ENCODE measurements around the gene IL7R.

Gene IL7R, protein sequence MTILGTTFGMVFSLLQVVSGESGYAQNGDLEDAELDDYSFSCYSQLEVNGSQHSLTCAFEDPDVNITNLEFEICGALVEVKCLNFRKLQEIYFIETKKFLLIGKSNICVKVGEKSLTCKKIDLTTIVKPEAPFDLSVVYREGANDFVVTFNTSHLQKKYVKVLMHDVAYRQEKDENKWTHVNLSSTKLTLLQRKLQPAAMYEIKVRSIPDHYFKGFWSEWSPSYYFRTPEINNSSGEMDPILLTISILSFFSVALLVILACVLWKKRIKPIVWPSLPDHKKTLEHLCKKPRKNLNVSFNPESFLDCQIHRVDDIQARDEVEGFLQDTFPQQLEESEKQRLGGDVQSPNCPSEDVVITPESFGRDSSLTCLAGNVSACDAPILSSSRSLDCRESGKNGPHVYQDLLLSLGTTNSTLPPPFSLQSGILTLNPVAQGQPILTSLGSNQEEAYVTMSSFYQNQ

DNA sequence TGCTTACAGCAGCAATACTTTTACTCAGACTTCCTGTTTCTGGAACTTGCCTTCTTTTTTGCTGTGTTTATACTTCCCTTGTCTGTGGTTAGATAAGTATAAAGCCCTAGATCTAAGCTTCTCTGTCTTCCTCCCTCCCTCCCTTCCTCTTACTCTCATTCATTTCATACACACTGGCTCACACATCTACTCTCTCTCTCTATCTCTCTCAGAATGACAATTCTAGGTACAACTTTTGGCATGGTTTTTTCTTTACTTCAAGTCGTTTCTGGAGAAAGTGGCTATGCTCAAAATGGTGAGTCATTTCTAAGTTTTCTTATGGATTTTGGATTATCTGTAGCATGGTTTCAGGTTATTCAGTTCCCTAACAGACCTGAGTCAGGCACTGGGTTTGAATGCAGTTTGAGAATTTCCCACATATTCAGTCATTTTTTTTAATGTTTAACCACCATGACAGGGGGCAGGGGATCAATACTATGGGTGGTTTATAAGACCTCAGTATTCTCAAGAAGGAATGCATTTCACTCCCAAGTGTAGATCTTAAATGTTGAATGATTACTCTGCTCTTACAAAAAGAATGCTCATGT is at the start of gene IL7R:
IL7R (plus strand) TSS at position 127 of the 587 bp plus-strand sequence; CDS start at position 214, 87 bp downstream.
- DNase-seq (ENCODE audit: low read depth in 3 of 3, low spot score in 1 of 3), result no peak

DNA sequence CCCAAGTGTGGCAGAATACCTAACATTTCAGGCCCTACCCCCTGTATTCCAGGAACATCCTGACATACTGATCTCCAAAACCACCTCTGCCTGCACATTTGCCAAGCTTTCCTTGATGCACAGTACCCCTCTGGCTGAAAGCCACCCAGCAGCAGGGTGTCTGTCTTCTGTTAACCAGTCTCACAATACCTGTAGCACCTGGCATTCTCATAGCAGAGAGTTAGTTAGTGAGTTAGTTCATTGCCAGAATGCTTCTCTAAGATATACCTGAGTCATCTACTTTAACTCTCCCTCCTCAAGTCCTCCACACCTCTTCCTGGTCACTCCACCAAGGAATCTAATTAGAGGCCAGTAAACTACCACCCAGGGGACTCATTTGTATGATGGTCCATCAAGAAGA is 46.1 kb upstream of the IL7R start:
- DNase-seq (ENCODE audit: low read depth in 3 of 3, low spot score in 1 of 3), result no peak

DNA sequence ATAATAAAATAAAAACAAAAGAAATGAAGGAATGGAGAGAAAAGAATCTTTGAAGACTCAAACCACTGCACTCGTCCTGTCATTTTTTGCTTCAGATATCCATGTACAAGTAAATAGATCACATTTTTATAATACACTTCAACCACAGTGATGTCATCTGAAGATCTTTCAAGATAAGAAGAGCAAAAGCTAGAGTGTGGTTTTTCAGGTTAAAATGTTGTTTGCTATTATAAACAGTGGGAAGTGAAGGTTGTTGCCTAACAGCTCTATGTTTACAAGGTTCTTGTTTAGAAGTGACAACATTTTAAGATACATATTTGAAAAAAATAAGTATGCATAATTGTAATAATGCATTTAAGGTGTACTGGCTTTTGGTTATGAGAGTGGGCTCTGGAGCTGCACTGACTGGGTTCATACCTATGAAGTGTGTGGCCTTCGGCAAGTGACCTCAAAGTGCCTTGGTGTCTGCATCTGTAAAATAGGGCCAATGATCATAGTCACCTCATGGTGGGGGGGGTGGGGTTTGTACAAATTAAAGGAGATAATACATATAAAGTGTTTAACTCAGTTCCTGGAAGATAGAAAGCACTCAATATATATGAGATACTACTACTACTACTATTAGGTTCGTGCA is 45.5 kb upstream of the IL7R start:
- no peak for DNase-seq (ENCODE audit: low read depth in 3 of 3, low spot score in 1 of 3)

DNA sequence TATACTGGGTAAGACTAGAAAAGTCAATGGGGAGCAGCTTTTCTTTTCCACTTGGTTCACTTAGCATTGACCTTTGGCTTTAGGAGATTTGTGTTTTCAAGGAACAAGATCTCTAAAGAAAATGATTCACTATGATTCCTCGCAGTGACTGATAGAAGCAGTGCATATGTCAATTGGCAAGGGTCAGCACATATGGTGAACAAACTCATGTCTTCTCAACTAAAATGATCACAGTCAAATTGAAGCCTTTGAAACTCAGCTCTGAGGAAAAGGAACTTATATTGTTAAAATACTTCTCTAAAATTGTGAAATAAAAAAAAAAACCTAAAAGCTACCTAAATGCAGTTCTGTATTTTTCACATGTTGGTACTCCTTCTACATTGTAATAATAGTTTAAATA is 43.2 kb upstream of the IL7R start:
- DNase-seq (ENCODE audit: low read depth in 3 of 3, low spot score in 1 of 3), result no peak

DNA sequence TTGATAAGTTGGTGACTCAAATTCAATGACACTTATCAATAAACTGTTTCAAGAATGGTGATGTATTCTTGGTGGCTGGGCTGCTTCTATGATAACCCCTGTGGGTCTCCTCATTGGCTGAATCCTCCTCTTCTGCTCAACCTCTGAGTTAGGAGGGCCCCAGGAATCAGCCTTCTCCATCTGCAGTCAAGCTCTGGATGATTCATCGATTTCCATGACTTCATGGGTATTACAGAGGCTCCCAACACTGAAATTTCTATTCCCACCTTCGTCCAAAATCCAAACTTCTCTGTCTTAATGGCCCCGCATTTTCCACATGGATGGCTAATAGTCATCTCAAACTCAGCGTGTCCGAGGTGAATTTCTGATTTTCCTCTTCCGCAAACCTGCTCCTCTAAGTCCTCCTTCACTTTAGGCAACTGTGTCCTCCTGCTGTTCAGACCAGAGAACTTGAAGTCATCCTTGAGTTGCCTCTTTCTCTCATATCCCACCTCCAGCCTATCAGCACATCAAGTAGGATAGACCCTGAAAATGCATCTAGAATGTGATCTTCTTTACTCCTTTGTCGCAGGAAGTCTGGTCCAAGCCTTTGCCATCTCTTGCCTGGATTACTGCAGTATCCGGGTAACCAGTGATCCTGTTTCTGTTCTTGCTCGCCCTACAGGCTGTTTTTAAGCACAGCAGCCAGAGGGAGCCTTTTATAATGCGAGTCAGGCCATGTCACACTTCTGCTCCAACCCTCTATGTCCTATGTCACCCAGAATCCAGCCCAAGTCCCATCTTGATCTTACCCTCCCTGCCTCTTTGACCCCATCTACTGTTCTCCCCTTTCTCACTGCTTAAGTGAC is 41.4 kb upstream of the IL7R start:
- DNase-seq (ENCODE audit: low read depth in 3 of 3, low spot score in 1 of 3), result no peak

DNA sequence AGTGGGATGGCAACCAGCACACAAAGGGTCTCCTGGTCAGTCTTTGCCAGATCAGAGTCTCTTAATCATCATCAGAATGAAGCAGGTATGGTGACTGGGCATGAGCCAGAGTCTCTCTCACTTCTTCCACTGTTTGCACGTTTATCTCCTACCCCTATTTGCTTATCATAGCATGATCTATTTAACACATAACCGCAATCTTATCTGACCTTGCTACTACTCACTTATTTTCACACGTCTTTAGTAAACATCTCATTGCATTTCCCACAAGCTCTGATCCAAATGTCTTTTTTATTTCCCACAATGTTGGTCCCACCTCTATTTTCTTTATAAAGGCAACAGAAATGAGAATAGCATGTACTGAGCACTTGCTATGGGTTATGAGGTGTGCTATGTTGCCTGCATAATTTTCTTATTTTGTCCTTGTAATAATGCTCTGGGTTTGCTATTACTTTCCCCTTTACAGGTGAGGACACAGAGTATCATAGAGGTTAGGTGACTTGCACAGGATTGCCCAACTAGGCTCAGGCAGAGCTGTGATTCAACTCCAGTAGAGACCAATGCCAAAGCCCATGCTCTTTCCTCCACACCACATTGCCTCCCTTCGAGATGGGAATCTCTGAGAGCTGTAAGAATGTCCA is 39.7 kb upstream of the IL7R start:
- DNase-seq (ENCODE audit: low read depth in 3 of 3, low spot score in 1 of 3), result no peak

DNA sequence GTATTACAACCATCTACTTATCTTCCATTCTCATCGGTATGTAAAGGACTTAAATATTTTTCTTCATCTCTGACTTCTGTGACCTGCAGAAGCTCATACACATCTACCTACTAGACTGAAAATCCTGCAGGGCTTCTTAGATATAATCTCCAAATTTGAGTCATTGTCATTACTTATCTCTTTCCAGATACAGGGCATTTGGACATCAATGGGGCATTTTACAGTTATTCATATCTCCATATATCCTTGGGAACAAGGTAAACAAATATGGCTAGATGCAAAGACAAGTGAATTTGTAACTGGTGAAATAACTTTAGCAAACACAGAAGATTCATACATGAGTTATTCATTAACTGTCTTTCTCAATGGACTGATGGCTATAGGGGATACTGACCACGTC is 37.7 kb upstream of the IL7R start:
- DNase-seq (ENCODE audit: low read depth in 3 of 3, low spot score in 1 of 3), result no peak

DNA sequence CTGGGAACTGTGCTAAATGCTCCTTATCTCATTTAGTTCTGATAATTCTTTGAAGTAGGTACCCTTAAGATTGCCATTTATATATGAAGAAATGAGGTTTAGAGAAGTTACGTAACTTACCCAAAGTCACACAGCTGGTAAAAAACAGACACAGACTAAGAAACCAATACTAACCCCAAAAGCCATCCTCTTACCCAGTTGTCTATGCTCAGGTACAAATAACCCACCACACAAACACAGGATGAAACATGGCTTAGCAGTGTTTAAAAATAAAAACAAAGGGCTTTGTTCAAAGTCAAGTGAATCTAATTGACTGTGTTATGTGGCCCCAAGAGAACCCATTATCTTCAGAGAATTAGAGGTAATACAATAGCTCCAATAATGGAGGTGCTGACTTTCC is 37.0 kb upstream of the IL7R start:
- DNase-seq (ENCODE audit: low read depth in 3 of 3, low spot score in 1 of 3), result no peak

DNA sequence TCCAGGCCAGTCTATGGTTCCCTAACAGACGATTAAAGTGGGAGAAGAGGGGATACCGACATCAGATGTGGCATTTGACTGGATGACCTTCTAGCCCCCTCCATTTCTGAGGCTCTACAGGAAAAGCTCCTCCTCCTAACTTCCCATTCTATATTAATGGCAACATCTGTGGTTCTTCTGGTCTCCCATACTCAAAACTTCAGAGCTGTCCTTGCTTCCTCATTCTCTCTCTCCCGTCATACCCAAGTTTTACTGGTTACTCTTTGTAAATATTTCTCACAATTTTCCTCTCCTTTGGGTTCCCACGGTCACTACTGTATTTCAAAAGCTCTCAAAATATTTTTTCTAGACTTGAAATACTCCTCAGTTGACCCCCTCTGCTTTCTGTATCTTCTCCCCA is 36.0 kb upstream of the IL7R start:
- no peak for DNase-seq (ENCODE audit: low read depth in 3 of 3, low spot score in 1 of 3)

DNA sequence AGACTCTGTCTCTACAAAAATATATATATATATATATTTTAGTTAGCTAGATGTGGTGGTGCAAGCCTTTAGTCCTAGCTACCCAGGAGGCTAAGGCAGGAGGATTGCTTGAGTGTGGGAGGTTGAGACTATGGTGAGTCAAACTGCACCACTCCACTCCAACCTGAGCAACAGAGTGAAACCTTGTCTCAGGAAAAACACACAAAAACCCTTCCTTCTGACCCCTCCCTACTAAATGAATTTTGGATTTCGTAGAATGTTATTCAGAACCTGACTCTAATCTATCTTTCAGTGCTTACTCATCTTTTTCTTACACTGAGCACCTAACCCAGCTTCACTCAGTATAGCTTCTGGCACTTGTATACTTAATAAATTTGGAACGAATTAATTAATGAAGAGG is 35.2 kb upstream of the IL7R start:
- no peak for DNase-seq (ENCODE audit: low read depth in 3 of 3, low spot score in 1 of 3)

DNA sequence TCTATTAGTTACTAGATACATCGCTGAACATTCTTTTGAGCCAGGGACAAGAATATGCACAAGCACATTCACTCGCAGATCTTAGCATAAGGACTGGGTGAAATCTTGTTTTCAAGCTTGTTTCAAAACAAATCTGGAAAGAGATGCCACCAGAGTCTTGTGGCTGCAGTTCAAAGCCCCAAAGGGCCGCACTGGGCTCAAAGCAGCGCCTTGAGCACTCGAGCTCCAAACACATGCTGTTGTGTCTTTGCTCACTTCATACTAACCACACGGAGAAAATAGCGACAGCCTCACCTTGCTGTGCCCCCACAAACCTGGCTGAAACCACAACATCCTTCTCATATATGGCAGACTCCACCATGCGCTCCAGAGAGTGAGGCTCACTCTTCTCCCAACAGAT is 34.2 kb upstream of the IL7R start:
- DNase-seq (ENCODE audit: low read depth in 3 of 3, low spot score in 1 of 3), result peak in 1 of 3 donors; percentile 26

DNA sequence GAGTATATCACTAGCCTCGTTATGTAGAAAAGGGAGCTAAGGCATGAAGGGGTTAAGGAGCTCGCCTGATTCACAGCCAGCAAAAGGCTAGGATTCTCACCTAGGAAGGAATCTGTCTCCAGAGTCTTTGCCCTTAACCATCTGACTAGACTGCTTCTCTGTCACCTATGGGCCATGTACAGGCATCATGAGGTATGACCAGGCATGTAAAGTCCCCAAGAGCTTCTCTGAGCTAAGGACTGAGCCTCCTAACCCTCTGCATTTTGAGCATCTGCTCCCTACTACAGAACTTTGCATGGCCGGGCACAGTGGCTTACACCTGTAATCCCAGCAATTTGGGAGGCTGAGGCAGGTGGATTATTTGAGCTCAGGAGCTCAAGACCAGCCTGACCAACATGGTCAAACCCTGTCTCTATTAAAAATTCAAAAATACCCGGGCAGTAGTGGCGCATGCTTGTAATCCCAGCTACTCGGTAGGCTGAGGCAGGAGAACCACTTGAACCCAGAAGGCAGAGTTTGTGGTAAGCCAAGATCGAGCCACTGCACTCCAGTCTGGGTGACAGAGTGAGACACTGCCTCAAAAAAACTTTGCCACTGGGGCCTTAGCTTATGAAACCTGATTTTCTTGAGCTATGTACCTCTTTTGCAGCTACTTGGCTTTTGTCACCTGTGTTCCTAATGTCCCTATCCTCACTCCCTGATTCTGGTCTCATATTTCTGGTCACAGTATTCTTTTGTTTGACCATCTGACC is 33.2 kb upstream of the IL7R start:
- DNase-seq (ENCODE audit: low read depth in 3 of 3, low spot score in 1 of 3), result no peak

DNA sequence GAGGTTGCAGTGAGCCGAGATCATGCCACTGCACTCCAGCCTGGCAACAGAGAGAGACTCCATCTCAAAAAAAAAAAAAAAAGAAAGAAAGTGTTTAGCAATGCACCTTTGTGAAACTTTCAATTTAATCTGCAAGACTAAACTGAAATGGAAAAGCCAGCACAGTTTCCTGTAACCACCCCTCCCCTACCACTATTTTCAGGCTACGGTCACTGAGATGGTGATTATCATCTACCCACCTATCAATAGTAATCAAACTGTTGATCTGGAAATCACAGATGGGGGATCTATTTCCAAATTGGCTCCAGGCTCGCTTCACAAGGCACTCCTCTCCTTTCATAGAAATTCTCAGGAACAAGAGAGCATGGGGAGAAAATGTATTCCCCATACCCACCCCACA is 30.6 kb upstream of the IL7R start:
- DNase-seq (ENCODE audit: low read depth in 3 of 3, low spot score in 1 of 3), result no peak

DNA sequence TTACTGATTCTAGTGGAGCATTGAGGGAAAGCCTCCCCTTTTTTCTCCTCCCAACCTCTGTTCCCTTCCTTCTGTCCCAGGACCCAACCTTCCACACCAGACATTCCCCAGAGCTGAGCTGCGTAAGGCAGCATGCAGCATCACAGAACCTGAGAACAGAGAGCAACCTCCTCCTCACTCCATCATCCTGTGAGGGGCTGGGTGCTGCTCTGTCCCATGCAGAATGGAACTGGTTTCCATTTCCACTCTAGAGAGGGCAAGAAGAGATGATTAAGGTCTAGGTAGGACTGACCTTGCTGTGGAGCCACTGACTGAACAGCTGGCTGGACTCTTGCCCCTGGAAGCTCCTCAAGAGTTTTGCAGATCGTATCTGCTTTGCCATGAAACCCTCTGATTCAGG is 30.1 kb upstream of the IL7R start:
- DNase-seq (ENCODE audit: low read depth in 3 of 3, low spot score in 1 of 3), result no peak

DNA sequence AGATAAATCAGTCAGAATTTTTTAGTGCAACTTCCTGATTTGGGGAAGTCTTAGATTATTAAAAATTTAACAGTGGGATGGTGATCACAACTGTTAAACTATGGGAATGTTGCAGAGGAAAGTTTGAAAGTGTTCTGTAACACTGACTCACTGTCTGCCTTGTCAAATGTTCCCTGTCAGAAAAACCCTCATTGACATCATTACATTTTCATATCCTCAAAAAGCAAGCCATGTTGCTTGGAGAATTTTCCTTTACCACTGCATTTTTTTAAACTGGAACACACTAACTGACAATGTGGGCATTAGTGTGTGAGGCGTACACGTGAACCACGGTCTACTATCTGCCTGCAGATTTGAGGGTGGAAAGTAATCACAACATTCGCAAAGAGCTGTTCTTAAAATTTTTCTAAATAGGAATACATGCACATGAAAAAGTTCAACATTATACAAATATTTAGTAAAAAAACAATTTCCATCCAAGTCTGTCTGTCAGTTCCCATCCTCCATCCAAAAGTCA is 28.6 kb upstream of the IL7R start:
- no peak for DNase-seq (ENCODE audit: low read depth in 3 of 3, low spot score in 1 of 3)

DNA sequence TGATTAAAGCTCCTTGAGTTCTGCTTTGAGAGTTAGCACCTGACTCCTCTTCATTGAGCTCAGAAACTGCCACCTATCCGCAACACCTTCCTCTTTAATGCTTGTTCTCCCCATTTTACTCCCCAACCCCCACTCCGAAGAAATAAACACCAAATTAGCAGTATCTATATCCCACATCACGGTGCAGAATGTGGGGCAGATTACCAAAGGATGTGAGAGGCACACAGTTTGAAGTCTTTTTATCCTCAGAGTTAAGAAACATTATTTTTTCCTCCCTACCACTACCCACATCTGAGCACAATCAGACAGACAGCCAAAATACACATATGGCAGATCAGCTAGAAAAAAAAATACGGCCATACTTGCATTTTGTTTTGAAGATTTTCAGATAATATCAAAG is 26.1 kb upstream of the IL7R start:
- no peak for DNase-seq (ENCODE audit: low read depth in 3 of 3, low spot score in 1 of 3)

DNA sequence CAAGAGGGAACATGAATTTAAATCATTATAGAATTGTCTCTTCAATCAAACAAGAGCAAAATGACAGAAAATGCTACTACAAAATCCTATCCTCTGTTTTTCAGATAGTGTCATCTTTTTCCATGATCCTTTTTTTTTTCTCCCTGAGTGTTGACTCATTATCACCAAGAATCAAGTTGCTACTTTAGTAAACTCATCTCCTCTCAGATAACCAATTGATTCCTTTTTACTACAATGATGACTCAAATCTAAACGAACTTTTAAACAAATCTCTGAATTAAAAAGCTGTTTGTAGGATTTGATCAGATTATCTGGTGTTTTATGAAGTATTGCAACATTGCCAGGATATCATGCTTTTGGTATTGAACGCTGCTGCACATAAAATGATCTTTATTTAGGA is 23.9 kb upstream of the IL7R start:
- no peak for DNase-seq (ENCODE audit: low read depth in 3 of 3, low spot score in 1 of 3)

DNA sequence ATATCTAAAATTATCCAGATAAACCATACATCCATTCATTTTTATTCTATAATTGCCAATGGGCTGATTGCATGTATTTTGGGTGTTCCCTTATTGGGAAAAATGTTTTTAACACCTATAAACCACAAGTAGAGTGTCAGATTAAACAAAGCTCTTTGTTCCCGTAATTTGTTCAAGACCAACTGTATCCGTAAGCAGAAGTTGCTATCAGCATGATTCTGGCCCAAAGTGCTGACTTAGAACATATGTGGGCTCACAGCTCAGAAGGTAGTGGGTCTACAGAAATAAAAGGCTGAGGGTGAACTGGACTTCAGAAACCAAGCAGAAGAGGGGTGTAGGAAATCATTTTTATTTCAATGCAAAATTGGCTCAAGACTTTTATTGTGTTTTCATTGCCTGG is 23.5 kb upstream of the IL7R start:
- DNase-seq (ENCODE audit: low read depth in 3 of 3, low spot score in 1 of 3), result no peak

DNA sequence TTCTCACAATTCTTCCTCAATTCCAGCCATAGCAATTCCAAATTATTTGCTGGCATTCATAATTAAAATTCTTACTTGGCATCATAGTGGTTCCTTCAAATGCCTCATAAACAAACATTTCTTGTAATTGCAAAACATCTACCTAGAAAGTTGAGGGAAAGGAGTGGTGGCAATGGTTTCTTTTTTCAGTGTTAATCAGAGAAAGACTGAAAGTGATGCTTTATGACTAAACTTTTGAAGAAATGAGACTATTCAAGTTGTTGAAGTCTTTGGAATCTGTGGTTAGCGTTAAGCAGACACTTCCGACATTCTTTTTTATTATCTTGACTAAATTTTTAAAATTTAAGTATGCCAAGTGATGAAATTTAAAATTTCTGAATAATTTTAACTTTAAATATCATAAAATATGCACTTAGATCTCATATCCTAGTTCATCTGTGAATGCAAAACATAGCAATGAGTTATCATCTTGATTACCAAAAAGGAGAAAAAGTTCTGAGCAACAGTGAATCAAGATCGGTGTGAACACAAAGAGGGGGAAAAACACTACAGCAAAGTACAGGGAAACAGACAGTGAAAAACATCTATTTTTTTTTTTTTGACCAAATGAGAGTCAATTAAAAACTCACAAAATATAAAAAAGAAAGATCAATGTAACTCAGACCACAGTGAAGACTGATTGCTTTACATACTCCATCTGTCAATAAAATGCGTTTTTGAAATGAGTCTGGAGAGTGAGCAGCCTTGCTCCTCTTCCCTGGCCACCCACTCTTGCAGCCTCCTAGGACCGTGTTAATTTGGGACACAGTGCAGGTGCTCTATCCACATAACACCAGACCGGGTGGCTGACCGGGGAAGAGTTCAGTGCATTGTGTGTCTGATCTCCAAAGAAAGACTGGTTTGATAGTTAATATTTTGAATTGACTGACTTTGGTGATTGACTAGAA is 20.6 kb upstream of the IL7R start:
- no peak for DNase-seq (ENCODE audit: low read depth in 3 of 3, low spot score in 1 of 3)

Data from stimulated activated CD4-positive, alpha-beta T cell treated with anti-CD3 and anti-CD28 coated beads, TNF-alpha, amount 100 ng/mL, for 1 hour (primary cell).